NCI-H1436 (cell line): Measurements from ENCODE around the gene UBE2Q1.
A peak's percentile ranks its signal among the peaks of the same experiment; 100 is the strongest.

ENCODE experiments used
- DNase-seq: peaks from one replicate; lab custom pipeline; 2025; lab: John Stamatoyannopoulos, UW

The UBE2Q1 gene

GRCh38 chr1:154557939-154558719, at the start of gene UBE2Q1:
Gene UBE2Q1 (minus strand): TSS chr1:154558662. CDS start chr1:154558553, 109 bp downstream.
- DNase-seq: no peak

- DNase-seq: peak; percentile 59
Observed at GRCh38 chr1:154607609-154608396, 49.3 kb upstream of the UBE2Q1 start, which contains the start of gene ADAR. Gene ADAR (minus strand): TSS chr1:154608186. CDS start chr1:154608006, 180 bp downstream.

- DNase-seq: no peak
Observed at GRCh38 chr1:154607106-154607608, 48.7 kb upstream of the UBE2Q1 start.

GRCh38 chr1:154605534-154605933, 47.1 kb upstream of the UBE2Q1 start:
- DNase-seq: no peak

GRCh38 chr1:154603317-154603716, 44.9 kb upstream of the UBE2Q1 start:
- DNase-seq: no peak

- no peak for DNase-seq
Observed at GRCh38 chr1:154599658-154600057, 41.2 kb upstream of the UBE2Q1 start.

- DNase-seq: no peak
Observed at GRCh38 chr1:154598871-154599635, 40.6 kb upstream of the UBE2Q1 start.

- DNase-seq: no peak
Observed at GRCh38 chr1:154595621-154596020, 37.2 kb upstream of the UBE2Q1 start.

- no peak for DNase-seq
Observed at GRCh38 chr1:154594811-154595210, 36.3 kb upstream of the UBE2Q1 start.

- DNase-seq: no peak
Observed at GRCh38 chr1:154593390-154593789, 34.9 kb upstream of the UBE2Q1 start.

- DNase-seq: no peak
Observed at GRCh38 chr1:154591206-154591605, 32.7 kb upstream of the UBE2Q1 start.

GRCh38 chr1:154590756-154591155, 32.3 kb upstream of the UBE2Q1 start:
- no peak for DNase-seq

- no peak for DNase-seq
Observed at GRCh38 chr1:154589780-154590179, 31.3 kb upstream of the UBE2Q1 start.

- no peak for DNase-seq
Observed at GRCh38 chr1:154586641-154587040, 28.2 kb upstream of the UBE2Q1 start.

GRCh38 chr1:154586231-154586630, 27.8 kb upstream of the UBE2Q1 start:
- no peak for DNase-seq

GRCh38 chr1:154584267-154584994, 26.0 kb upstream of the UBE2Q1 start:
- DNase-seq: no peak

GRCh38 chr1:154583773-154584172, 25.3 kb upstream of the UBE2Q1 start:
- no peak for DNase-seq

- DNase-seq: no peak
Observed at GRCh38 chr1:154582885-154583284, 24.4 kb upstream of the UBE2Q1 start.

- no peak for DNase-seq
Observed at GRCh38 chr1:154581766-154582165, 23.3 kb upstream of the UBE2Q1 start.

- no peak for DNase-seq
Observed at GRCh38 chr1:154579374-154579773, 20.9 kb upstream of the UBE2Q1 start.

- no peak for DNase-seq
Observed at GRCh38 chr1:154578058-154578418, 19.6 kb upstream of the UBE2Q1 start.
